ENCODE results near the gene LRCH1.

LRCH1 gene

DNA sequence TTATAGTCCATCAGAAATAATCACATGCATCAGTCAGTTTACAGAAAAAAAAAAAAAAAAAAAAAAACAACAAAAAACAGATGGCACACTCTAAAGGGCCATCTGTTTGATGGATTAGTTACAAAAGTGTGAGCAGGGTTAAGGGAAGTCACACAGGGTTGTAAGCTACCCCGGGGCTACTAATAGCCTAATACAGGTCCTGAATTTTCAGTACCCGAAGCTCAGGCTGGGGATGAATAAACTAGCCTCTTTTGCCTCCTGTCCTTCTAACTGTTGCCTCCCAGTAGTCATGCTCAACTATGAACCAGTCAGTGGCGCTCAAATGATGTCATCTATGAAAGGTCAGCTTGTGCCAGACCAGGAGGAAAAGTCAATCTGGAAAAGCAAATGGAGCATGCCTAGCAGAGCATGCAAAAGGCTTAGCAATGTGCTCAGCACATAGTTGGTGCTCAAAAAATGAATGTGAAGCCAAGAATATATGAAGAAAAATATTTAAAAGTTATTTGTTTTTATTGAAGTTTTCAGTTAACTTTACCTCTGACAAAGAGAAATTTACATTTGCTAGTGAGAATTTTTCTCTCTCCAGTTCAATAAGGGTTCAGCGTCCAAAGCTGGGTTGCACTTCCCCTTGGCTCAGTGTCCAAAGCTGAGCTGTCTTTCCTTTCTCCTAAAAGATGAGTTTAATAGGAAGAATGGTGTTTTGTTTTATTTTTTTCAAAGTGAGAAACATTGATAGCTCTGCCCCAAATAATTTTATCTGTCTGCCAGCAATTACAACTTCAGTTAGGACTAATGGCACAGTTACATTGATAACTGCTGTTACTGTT, 30.8 kb upstream of the LRCH1 start:
- no peak overlapping the region for H3K27ac ChIP-seq (ENCODE audit: low read length)
- no peak overlapping the region for H3K4me3 ChIP-seq (ENCODE audit: low read length in 2 of 2)
- H3K9me3 ChIP-seq (ENCODE audit: control insufficient read depth in 2 of 2, low read length in 2 of 2), result no peaks in the 10 kb centered on the region
- H3K4me1 ChIP-seq (ENCODE audit: control insufficient read depth, insufficient read depth, low read length), result no peaks in the 10 kb centered on the region
- H3K27me3 ChIP-seq (ENCODE audit: control insufficient read depth in 1 of 2, insufficient read depth in 2 of 2, low read length in 2 of 2), result no peaks in the 10 kb centered on the region
- H3K9ac ChIP-seq (ENCODE audit: low read length in 2 of 2), result no peak overlapping the region
- no peaks in the 10 kb centered on the region for H3K36me3 ChIP-seq (ENCODE audit: control insufficient read depth in 2 of 2, insufficient read depth in 2 of 2, low read length in 2 of 2)

DNA sequence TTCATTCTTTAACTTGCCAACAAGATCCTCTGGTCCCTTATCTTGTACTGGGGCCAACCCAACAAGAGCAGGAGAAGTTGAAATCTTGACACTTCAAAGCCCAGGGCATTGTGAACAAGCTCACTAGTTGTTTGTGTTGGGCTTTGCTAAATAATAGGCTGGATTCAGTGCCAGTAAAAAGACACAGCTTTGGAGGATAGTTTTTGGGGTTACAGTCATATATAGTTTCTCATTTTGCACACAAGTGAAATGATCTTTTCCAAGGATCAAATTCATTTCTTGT, 30.3 kb upstream of the LRCH1 start:
- H3K9ac ChIP-seq (ENCODE audit: low read length in 2 of 2), result no peak overlapping the region
- no peaks in the 10 kb centered on the region for H3K27me3 ChIP-seq (ENCODE audit: control insufficient read depth in 1 of 2, insufficient read depth in 2 of 2, low read length in 2 of 2)
- no peaks in the 10 kb centered on the region for H3K9me3 ChIP-seq (ENCODE audit: control insufficient read depth in 2 of 2, low read length in 2 of 2)

GRCh38 chr13:46523972-46524752, 28.8 kb upstream of the LRCH1 start:
- H3K4me1 ChIP-seq (ENCODE audit: control insufficient read depth, insufficient read depth, low read length), result no peaks in the 10 kb centered on the region
- no peak overlapping the region for H3K27ac ChIP-seq (ENCODE audit: low read length)
- no peaks in the 10 kb centered on the region for H3K36me3 ChIP-seq (ENCODE audit: control insufficient read depth in 2 of 2, insufficient read depth in 2 of 2, low read length in 2 of 2)
- no peaks in the 10 kb centered on the region for H3K27me3 ChIP-seq (ENCODE audit: control insufficient read depth in 1 of 2, insufficient read depth in 2 of 2, low read length in 2 of 2)
- H3K4me3 ChIP-seq (ENCODE audit: low read length in 2 of 2), result no peak overlapping the region
- no peak overlapping the region for H3K9ac ChIP-seq (ENCODE audit: low read length in 2 of 2)
- no peaks in the 10 kb centered on the region for H3K9me3 ChIP-seq (ENCODE audit: control insufficient read depth in 2 of 2, low read length in 2 of 2)

More for the DNA sequence above, 30.3 kb upstream of the LRCH1 start:
- Histone ChIP-seq H3K4me1 (ENCODE audit: control insufficient read depth, insufficient read depth, low read length) (no peaks in the 10 kb centered on the region), H3K27ac (ENCODE audit: low read length) (no peak overlapping the region), H3K4me3 (ENCODE audit: low read length in 2 of 2) (no peak overlapping the region), H3K36me3 (ENCODE audit: control insufficient read depth in 2 of 2, insufficient read depth in 2 of 2, low read length in 2 of 2) (no peaks in the 10 kb centered on the region)

- no peaks in the 10 kb centered on the region for H3K27me3 ChIP-seq (ENCODE audit: control insufficient read depth in 1 of 2, insufficient read depth in 2 of 2, low read length in 2 of 2)
- H3K9me3 ChIP-seq (ENCODE audit: control insufficient read depth in 2 of 2, low read length in 2 of 2), result no peaks in the 10 kb centered on the region
- no peak overlapping the region for H3K4me3 ChIP-seq (ENCODE audit: low read length in 2 of 2)
- peaks cover 5% of the 10 kb centered on the region for H3K4me1 ChIP-seq (ENCODE audit: control insufficient read depth, insufficient read depth, low read length)
- no peaks in the 10 kb centered on the region for H3K36me3 ChIP-seq (ENCODE audit: control insufficient read depth in 2 of 2, insufficient read depth in 2 of 2, low read length in 2 of 2)
- H3K9ac ChIP-seq (ENCODE audit: low read length in 2 of 2), result no peak overlapping the region
- no peak overlapping the region for H3K27ac ChIP-seq (ENCODE audit: low read length)
Measured at GRCh38 chr13:46526100-46526735, 26.8 kb upstream of the LRCH1 start.

DNA sequence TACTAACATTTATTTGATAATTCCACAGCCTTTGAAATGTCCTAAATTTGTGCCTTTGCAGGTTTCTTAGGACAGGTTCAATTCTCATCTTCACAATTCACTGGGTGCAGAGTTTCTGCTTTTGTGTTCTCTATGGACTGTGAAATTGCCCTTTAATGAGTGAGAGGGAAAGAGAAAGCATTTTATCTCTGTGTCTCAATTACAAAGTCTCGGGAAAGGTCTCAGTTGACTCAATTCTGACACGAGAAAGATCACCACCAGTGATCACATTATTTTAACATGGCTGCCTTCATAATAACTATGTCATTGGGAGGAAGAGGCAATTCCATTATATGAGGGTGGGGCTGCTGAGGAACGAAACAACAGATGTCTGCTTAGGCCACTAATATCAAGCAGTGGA, 26.2 kb upstream of the LRCH1 start:
- no peaks in the 10 kb centered on the region for H3K27me3 ChIP-seq (ENCODE audit: control insufficient read depth in 1 of 2, insufficient read depth in 2 of 2, low read length in 2 of 2)
- no peaks in the 10 kb centered on the region for H3K36me3 ChIP-seq (ENCODE audit: control insufficient read depth in 2 of 2, insufficient read depth in 2 of 2, low read length in 2 of 2)
- H3K4me1 ChIP-seq (ENCODE audit: control insufficient read depth, insufficient read depth, low read length), result peaks cover 5% of the 10 kb centered on the region
- H3K4me3 ChIP-seq (ENCODE audit: low read length in 2 of 2), result no peak overlapping the region
- H3K27ac ChIP-seq (ENCODE audit: low read length), result no peak overlapping the region
- H3K9ac ChIP-seq (ENCODE audit: low read length in 2 of 2), result no peak overlapping the region
- no peaks in the 10 kb centered on the region for H3K9me3 ChIP-seq (ENCODE audit: control insufficient read depth in 2 of 2, low read length in 2 of 2)

DNA sequence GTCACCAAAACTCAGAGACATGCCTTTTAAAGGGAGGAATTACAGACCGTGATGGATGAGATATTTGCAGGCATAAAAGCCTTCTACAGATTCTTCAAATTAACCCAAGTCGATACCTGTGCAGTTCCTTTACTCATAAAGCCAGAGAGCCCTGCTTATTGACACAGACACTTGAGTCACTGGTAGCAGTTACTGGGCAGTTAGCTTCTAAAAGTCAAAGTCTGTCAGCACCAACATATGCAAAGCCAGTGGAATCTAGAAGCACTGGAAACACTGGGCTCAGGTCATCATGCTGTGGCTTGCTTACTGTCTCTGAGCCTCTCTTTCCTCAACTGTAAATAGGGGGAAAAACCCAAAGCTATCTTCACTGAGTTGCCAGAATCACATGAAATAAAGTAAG, 25.7 kb upstream of the LRCH1 start:
- Histone ChIP-seq H3K27me3 (ENCODE audit: control insufficient read depth in 1 of 2, insufficient read depth in 2 of 2, low read length in 2 of 2) (no peaks in the 10 kb centered on the region), H3K4me1 (ENCODE audit: control insufficient read depth, insufficient read depth, low read length) (peaks cover 5% of the 10 kb centered on the region), H3K27ac (ENCODE audit: low read length) (no peak overlapping the region), H3K9me3 (ENCODE audit: control insufficient read depth in 2 of 2, low read length in 2 of 2) (no peaks in the 10 kb centered on the region), H3K36me3 (ENCODE audit: control insufficient read depth in 2 of 2, insufficient read depth in 2 of 2, low read length in 2 of 2) (no peaks in the 10 kb centered on the region), H3K4me3 (ENCODE audit: low read length in 2 of 2) (no peak overlapping the region), H3K9ac (ENCODE audit: low read length in 2 of 2) (no peak overlapping the region)

DNA sequence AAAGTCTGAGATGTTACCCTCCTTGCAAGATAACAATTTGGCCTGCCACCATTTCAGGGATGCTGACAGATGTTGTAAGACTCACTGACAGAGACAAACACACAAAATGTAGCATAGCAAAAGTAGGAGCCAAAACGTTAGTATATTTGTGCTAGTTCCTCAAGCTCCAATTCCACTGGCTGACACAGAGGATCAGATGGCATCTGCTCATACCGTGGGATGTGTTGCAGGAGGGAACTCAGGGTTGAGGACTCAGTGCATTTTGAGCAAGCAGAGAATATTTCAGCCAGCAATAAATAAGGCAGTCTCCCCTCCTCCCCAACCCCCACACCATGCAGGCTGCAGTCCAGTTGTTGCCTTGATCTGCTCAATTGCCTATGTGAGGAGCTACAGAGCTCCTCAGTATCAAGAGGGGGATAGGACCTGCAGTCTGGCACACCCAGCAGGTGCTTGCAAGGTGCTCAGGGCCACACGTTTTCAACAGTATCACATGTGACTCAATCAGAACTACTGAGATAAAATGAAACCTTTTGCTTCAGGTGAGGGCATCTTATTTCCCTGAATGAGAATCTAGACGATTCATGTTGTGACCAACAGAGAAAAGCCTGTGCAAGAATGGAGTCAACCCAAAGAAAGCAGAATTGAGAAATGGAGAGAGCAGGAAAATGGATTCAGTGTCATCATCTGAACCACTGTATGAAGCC, 23.6 kb upstream of the LRCH1 start:
- H3K27me3 ChIP-seq (ENCODE audit: control insufficient read depth in 1 of 2, insufficient read depth in 2 of 2, low read length in 2 of 2), result no peaks in the 10 kb centered on the region
- H3K4me3 ChIP-seq (ENCODE audit: low read length in 2 of 2), result no peak overlapping the region
- H3K9ac ChIP-seq (ENCODE audit: low read length in 2 of 2), result no peak overlapping the region
- H3K4me1 ChIP-seq (ENCODE audit: control insufficient read depth, insufficient read depth, low read length), result peaks cover 5% of the 10 kb centered on the region
- H3K27ac ChIP-seq (ENCODE audit: low read length), result peak overlapping the region; percentile 31
- H3K36me3 ChIP-seq (ENCODE audit: control insufficient read depth in 2 of 2, insufficient read depth in 2 of 2, low read length in 2 of 2), result no peaks in the 10 kb centered on the region
- H3K9me3 ChIP-seq (ENCODE audit: control insufficient read depth in 2 of 2, low read length in 2 of 2), result no peaks in the 10 kb centered on the region

DNA sequence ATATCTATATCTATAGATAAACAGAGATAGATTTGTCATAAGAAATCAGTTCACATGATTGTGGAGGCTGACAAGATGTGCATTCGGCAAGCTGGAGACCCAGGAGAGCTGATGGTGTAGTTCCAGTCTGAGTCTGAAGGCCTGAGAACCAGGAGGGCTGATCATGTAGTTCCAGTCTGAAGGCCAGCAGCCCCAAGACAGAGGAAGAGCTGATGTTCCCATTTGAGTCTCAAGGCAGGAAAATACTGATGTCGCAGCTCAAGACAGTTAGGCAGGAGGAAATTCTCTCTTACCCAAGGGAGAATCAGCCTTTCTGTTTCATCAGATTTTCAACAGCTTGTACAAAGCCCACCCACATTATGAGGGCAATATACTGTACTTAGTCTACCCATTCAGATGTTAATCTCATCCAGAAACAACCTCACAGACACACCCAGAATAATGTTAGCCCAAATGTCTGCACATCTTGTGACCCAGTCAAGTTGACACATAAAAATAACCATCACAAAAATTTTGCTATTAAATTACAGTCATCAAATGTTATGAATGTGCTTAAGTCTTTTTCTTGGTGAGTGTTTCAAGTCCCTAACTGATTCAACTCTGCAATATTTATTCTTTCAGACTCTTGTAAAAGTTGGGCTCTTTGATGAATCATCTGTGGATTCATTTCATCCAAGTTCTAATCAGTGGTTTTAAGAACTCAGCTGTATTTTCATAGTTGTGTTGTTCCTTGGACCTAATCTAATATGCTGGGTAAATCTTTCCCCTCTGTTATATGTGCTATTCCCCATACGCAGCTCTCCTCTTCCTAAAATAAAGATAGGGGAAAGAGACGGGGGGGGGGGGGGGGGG, 22.7 kb upstream of the LRCH1 start:
- no peak overlapping the region for H3K27ac ChIP-seq (ENCODE audit: low read length)
- H3K9ac ChIP-seq (ENCODE audit: low read length in 2 of 2), result no peak overlapping the region
- H3K27me3 ChIP-seq (ENCODE audit: control insufficient read depth in 1 of 2, insufficient read depth in 2 of 2, low read length in 2 of 2), result no peaks in the 10 kb centered on the region
- H3K4me1 ChIP-seq (ENCODE audit: control insufficient read depth, insufficient read depth, low read length), result peaks cover 5% of the 10 kb centered on the region
- H3K9me3 ChIP-seq (ENCODE audit: control insufficient read depth in 2 of 2, low read length in 2 of 2), result no peaks in the 10 kb centered on the region
- H3K4me3 ChIP-seq (ENCODE audit: low read length in 2 of 2), result no peak overlapping the region
- H3K36me3 ChIP-seq (ENCODE audit: control insufficient read depth in 2 of 2, insufficient read depth in 2 of 2, low read length in 2 of 2), result no peaks in the 10 kb centered on the region

DNA sequence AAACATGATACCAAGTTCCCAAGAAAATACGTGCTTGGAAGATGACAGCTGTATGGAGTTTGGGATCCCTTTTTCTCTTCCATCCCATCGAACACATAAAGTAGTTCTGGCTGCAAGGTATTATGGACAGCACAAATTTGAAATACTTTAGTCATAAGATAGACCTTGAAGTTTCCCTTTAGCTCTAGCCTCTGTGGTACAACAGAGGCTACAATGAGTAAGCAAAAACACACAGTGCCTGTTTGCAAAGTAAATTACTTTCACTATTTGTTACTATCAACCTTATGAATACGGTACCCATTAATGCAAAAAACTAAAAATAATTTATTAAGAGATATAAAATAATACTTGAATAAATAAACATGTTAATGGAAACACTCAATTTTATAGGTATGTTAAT, 21.0 kb upstream of the LRCH1 start:
- no peak overlapping the region for H3K9ac ChIP-seq (ENCODE audit: low read length in 2 of 2)
- no peaks in the 10 kb centered on the region for H3K36me3 ChIP-seq (ENCODE audit: control insufficient read depth in 2 of 2, insufficient read depth in 2 of 2, low read length in 2 of 2)
- no peak overlapping the region for H3K27ac ChIP-seq (ENCODE audit: low read length)

GRCh38 chr13:46535002-46535401, 18.0 kb upstream of the LRCH1 start:
- Histone ChIP-seq H3K4me1 (ENCODE audit: control insufficient read depth, insufficient read depth, low read length) (peaks cover under 1% of the 10 kb centered on the region), H3K9ac (ENCODE audit: low read length in 2 of 2) (no peak overlapping the region), H3K36me3 (ENCODE audit: control insufficient read depth in 2 of 2, insufficient read depth in 2 of 2, low read length in 2 of 2) (no peaks in the 10 kb centered on the region), H3K27ac (ENCODE audit: low read length) (no peak overlapping the region), H3K9me3 (ENCODE audit: control insufficient read depth in 2 of 2, low read length in 2 of 2) (no peaks in the 10 kb centered on the region), H3K27me3 (ENCODE audit: control insufficient read depth in 1 of 2, insufficient read depth in 2 of 2, low read length in 2 of 2) (no peaks in the 10 kb centered on the region), H3K4me3 (ENCODE audit: low read length in 2 of 2) (no peak overlapping the region)

More for the DNA sequence above, 21.0 kb upstream of the LRCH1 start:
- Histone ChIP-seq H3K4me1 (ENCODE audit: control insufficient read depth, insufficient read depth, low read length) (peaks cover 5% of the 10 kb centered on the region), H3K4me3 (ENCODE audit: low read length in 2 of 2) (no peak overlapping the region), H3K27me3 (ENCODE audit: control insufficient read depth in 1 of 2, insufficient read depth in 2 of 2, low read length in 2 of 2) (no peaks in the 10 kb centered on the region), H3K9me3 (ENCODE audit: control insufficient read depth in 2 of 2, low read length in 2 of 2) (no peaks in the 10 kb centered on the region)

All from stomach smooth muscle (tissue), 2 donors.